ENCODE data around the gene UCP3. TPM values are rescaled to one million over a fixed set of nuclear protein-coding genes. Genes with fewer than 3 reads are reported as not detected.

The UCP3 gene
- total RNA-seq, 3 donors from 2014 or later (not counting 1 experiment from before 2014, with no cell fraction given), result 7.8 to 8.6 (median 8.5) TPM

DNA sequence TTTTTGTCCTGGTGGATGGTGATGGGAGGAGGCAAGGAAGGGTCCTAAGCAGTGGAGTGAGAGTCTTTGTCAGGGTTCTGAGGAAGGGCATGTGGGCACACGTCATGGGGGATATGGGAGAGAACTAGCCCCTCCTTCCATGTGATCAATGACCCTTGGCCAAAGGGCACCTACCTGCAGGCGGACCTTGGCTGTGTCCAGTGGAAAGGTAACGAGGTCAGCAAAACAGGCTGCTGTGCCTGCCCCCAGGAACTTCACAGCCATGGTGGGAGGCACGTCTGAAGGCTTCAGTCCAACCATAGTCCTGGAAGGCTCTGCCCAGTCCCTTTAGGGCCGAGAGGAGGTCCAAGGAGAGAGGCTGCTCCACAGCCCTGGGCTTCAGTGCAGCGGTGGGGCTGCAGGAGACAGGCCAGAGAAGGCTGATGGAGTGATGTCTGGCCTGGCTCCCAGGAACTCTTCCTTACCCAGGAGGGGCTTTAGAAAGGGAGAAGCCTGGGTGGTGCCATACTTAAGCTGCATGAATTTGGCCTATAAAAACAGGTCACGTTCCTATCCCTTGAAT is 2.1 kb downstream of the UCP3 start:
- Histone ChIP-seq H3K4me3 (ENCODE audit: low read length) (no peak overlapping the region), H3K27ac (ENCODE audit: low read length) (no peak overlapping the region), H3K4me1 (ENCODE audit: control insufficient read depth, insufficient read depth, low read length) (peaks cover 80% of the 10 kb centered on the region), H3K36me3 (ENCODE audit: control insufficient read depth, insufficient read depth, low read length) (peaks cover 4% of the 10 kb centered on the region), H3K27me3 (ENCODE audit: control insufficient read depth, insufficient read depth, low read length) (no peaks in the 10 kb centered on the region), H3K9me3 (ENCODE audit: control insufficient read depth, insufficient read depth, low read length) (no peaks in the 10 kb centered on the region)
- Mint-ChIP-seq H3K36me3 (no peaks in the 10 kb centered on the region), H3K27ac (peak overlapping the region; percentile 91 to 93), H3K4me1 (peaks cover 73 to 81% of the 10 kb centered on the region in 2 donors), H3K27me3 (ENCODE audit: low read depth in 2 of 2) (no peaks in the 10 kb centered on the region), H3K4me3 (no peak overlapping the region), H3K9me3 (no peaks in the 10 kb centered on the region)
- TF ChIP-seq, protein P1, sequence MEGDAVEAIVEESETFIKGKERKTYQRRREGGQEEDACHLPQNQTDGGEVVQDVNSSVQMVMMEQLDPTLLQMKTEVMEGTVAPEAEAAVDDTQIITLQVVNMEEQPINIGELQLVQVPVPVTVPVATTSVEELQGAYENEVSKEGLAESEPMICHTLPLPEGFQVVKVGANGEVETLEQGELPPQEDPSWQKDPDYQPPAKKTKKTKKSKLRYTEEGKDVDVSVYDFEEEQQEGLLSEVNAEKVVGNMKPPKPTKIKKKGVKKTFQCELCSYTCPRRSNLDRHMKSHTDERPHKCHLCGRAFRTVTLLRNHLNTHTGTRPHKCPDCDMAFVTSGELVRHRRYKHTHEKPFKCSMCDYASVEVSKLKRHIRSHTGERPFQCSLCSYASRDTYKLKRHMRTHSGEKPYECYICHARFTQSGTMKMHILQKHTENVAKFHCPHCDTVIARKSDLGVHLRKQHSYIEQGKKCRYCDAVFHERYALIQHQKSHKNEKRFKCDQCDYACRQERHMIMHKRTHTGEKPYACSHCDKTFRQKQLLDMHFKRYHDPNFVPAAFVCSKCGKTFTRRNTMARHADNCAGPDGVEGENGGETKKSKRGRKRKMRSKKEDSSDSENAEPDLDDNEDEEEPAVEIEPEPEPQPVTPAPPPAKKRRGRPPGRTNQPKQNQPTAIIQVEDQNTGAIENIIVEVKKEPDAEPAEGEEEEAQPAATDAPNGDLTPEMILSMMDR (IDR thresholded peaks at IDR 0.05), result no peak
- intact Hi-C loops (cut with micrococcal nuclease), result no loop called here
- ATAC-seq (no peak), DNase-seq (peak in 1 of 2 donors; percentile 10)
- 98% methylated on average over 7 of the region's 7 CpGs for WGBS (ENCODE audit: insufficient coverage)

DNA sequence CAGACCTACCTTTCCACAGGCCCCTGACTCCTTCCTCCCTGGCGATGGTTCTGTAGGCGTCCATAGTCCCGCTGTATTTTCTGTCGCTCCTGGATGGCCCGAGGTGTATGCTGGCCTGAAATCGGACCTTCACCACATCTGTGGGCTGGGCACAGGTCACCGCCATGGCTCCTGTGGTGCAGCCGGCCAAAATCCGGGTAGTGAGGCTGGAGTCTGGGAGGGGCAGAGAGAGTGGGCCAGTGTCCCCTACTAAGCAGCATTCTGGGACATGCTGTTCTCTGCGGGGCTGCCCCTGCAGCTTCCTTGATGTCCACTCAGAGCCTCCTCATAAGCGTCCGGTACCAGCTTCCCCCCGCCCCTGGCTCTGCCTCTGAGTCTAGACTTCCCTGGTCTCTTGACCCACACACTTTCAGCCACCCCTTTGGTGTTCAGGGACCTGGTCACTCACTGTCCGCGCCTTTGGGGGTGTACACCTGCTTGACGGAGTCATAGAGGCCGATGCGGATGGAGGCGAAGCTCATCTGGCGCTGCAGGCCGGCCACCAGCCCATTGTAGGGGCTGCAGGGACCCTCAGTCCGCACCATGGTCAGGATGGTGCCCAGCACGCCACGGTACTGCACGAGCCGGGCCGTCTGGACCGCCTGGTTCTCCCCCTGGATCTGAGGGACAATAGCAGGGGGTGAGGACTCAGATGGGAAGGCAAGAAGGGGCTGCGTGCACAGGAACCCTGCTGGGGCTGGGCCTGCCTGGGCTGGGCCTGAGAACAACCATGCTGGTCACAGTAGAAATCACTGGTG is 3.0 kb downstream of the UCP3 start:
- WGBS (ENCODE audit: insufficient coverage), result 97% methylated on average over 29 of the region's 29 CpGs
- no peak overlapping the region for H3K4me3 ChIP-seq (ENCODE audit: low read length)
- peaks cover 80% of the 10 kb centered on the region for H3K4me1 ChIP-seq (ENCODE audit: control insufficient read depth, insufficient read depth, low read length)

DNA sequence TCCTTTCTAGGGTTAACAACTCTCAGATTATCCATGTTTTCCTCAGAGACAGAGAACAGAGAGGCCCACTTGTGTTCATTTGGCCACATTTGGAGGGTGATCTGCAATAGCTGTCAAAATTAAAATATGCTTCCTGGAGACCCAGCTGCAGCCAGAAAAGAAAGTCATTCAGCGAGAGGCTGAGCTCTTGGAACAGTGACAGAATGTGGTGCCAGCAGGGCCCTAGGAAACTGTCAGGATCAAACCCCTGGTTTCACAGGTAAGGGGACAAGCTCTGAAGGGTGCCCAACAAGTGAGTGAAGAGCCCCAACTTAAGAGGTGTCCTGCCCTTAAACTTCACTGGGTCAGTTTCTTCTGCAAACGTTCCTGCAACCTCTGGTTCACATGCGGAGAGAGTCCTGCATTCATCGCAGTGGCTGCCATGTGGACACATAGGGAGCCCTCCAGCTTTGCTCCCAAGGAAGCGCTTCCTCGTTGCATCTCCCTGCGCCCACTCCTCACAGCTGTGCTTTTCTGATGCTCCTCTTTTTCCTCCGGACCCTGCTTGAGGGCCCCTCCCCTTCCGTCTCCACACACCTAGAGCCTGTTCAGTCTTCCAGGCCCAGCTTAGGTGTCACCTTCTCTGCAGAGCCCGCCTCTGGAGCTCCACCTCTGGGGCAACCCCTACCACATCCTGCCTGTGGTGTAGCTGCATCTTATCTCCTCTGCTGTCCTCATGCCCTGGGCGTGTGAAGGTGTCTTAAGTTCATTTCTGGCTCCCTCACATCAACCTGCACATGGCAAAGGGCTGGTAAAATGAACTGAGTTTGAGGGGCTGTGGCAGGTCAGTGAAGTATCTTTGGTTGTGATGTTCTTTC is 3.9 kb downstream of the UCP3 start:
- Mint-ChIP-seq H3K27me3 (ENCODE audit: low read depth in 2 of 2) (no peaks in the 10 kb centered on the region), H3K9me3 (no peaks in the 10 kb centered on the region), H3K4me1 (peaks cover 72 to 81% of the 10 kb centered on the region in 2 donors), H3K27ac (peak overlapping the region; percentile 91 to 93), H3K4me3 (peak overlapping the region; percentile 86), H3K36me3 (no peaks in the 10 kb centered on the region)
- H3K36me3 ChIP-seq (ENCODE audit: control insufficient read depth, insufficient read depth, low read length), result peaks cover 8% of the 10 kb centered on the region
- WGBS (ENCODE audit: insufficient coverage), result 27% methylated on average over 10 of the region's 11 CpGs
- H3K27me3 ChIP-seq (ENCODE audit: control insufficient read depth, insufficient read depth, low read length), result no peaks in the 10 kb centered on the region
- H3K9me3 ChIP-seq (ENCODE audit: control insufficient read depth, insufficient read depth, low read length), result no peaks in the 10 kb centered on the region
- H3K4me3 ChIP-seq (ENCODE audit: low read length), result no peak overlapping the region
- intact Hi-C loops (cut with micrococcal nuclease), result loop anchor here (1.0 to 2.0 kb wide), 3 partner anchors 10 to 40 kb away; no protein-coding TSS in a partner anchor
- peaks cover 77% of the 10 kb centered on the region for H3K4me1 ChIP-seq (ENCODE audit: control insufficient read depth, insufficient read depth, low read length)
- H3K27ac ChIP-seq (ENCODE audit: low read length), result peak overlapping the region; percentile 76
- ATAC-seq (peak; percentile 93 to 97 (median 93)), DNase-seq (peak; percentile 70 to 95)
- TF ChIP-seq, protein P1 (IDR thresholded peaks at IDR 0.05), result no peak

More for the DNA sequence above, 3.0 kb downstream of the UCP3 start:
- DNase-seq (peak in 1 of 2 donors; percentile 13), ATAC-seq (no peak)
- H3K9me3 ChIP-seq (ENCODE audit: control insufficient read depth, insufficient read depth, low read length), result no peaks in the 10 kb centered on the region
- Mint-ChIP-seq H3K4me3 (peak overlapping the region; percentile 86), H3K27ac (peak overlapping the region; percentile 91 to 93), H3K4me1 (peaks cover 75 to 81% of the 10 kb centered on the region in 2 donors), H3K9me3 (no peaks in the 10 kb centered on the region), H3K36me3 (no peaks in the 10 kb centered on the region), H3K27me3 (ENCODE audit: low read depth in 2 of 2) (no peaks in the 10 kb centered on the region)
- peaks cover 8% of the 10 kb centered on the region for H3K36me3 ChIP-seq (ENCODE audit: control insufficient read depth, insufficient read depth, low read length)
- H3K27ac ChIP-seq (ENCODE audit: low read length), result peak overlapping the region; percentile 76
- intact Hi-C loops (cut with micrococcal nuclease), result loop anchor here (1.0 to 2.0 kb wide), 3 partner anchors 11 to 41 kb away; no protein-coding TSS in a partner anchor
- no peaks in the 10 kb centered on the region for H3K27me3 ChIP-seq (ENCODE audit: control insufficient read depth, insufficient read depth, low read length)
- TF ChIP-seq, protein P1 (IDR thresholded peaks at IDR 0.05), result no peak
